ENCODE data around the gene XRCC1. TPM values are rescaled to one million over a fixed set of nuclear protein-coding genes. Genes with fewer than 3 reads are reported as not detected.
"Not testable (repeated sequence)": the region's sequence is repeated elsewhere in the genome, so short reads cannot be mapped to it uniquely, and the experiment has no call there.

The XRCC1 gene
- total RNA-seq, 3 donors from 2014 or later, result 21.0 to 24.2 (median 23.1) TPM

- Mint-ChIP-seq H3K4me1 (ENCODE audit: low read depth) (peaks cover 38% of the 10 kb centered on the region), H3K4me3 (peak overlapping the region; percentile 99), H3K27me3 (ENCODE audit: low read depth) (no peaks in the 10 kb centered on the region), H3K36me3 (ENCODE audit: insufficient read depth) (peaks cover 18% of the 10 kb centered on the region), H3K9me3 (no peaks in the 10 kb centered on the region)
- DNase-seq (peak; percentile 63), ATAC-seq (peak; percentile 61 to 65)
Measured at GRCh38 chr19:43594710-43595604, 19.6 kb upstream of the XRCC1 start.

- Mint-ChIP-seq H3K36me3 (ENCODE audit: insufficient read depth) (peaks cover 21% of the 10 kb centered on the region), H3K4me1 (ENCODE audit: low read depth) (peaks cover 43% of the 10 kb centered on the region), H3K9me3 (no peaks in the 10 kb centered on the region), H3K4me3 (peak overlapping the region; percentile 99), H3K27me3 (ENCODE audit: low read depth) (no peaks in the 10 kb centered on the region)
- DNase-seq (no peak), ATAC-seq (no peak)
Measured at GRCh38 chr19:43594081-43594697, 18.9 kb upstream of the XRCC1 start.

- no peaks in the 10 kb centered on the region for H3K9me3 Mint-ChIP-seq
- DNase-seq (no peak), ATAC-seq (no peak)
- H3K27me3 Mint-ChIP-seq (ENCODE audit: low read depth), result no peaks in the 10 kb centered on the region
- peaks cover 32% of the 10 kb centered on the region for H3K4me1 Mint-ChIP-seq (ENCODE audit: low read depth)
- H3K36me3 Mint-ChIP-seq (ENCODE audit: insufficient read depth), result peaks cover 21% of the 10 kb centered on the region
- H3K4me3 Mint-ChIP-seq, result no peak overlapping the region
Measured at GRCh38 chr19:43592800-43593350, 17.5 kb upstream of the XRCC1 start.

- DNase-seq, result no peak
- ATAC-seq, result no peak
- Mint-ChIP-seq H3K27me3 (ENCODE audit: low read depth) (no peaks in the 10 kb centered on the region), H3K4me3 (no peak overlapping the region), H3K36me3 (ENCODE audit: insufficient read depth) (peaks cover 21% of the 10 kb centered on the region), H3K4me1 (ENCODE audit: low read depth) (peaks cover 24% of the 10 kb centered on the region), H3K9me3 (no peaks in the 10 kb centered on the region)
Measured at GRCh38 chr19:43591904-43592772, 16.8 kb upstream of the XRCC1 start.

GRCh38 chr19:43589678-43590077, 14.4 kb upstream of the XRCC1 start:
- DNase-seq, result no peak
- no peak for ATAC-seq
- Mint-ChIP-seq H3K9me3 (no peaks in the 10 kb centered on the region), H3K4me1 (ENCODE audit: low read depth) (peaks cover 17% of the 10 kb centered on the region), H3K27me3 (ENCODE audit: low read depth) (no peaks in the 10 kb centered on the region), H3K4me3 (no peak overlapping the region), H3K36me3 (ENCODE audit: insufficient read depth) (peaks cover 28% of the 10 kb centered on the region)

GRCh38 chr19:43589277-43589676, 13.9 kb upstream of the XRCC1 start:
- Mint-ChIP-seq H3K36me3 (ENCODE audit: insufficient read depth) (peaks cover 28% of the 10 kb centered on the region), H3K4me3 (no peak overlapping the region), H3K4me1 (ENCODE audit: low read depth) (peaks cover 18% of the 10 kb centered on the region), H3K9me3 (no peaks in the 10 kb centered on the region), H3K27me3 (ENCODE audit: low read depth) (no peaks in the 10 kb centered on the region)
- ATAC-seq (no peak), DNase-seq (no peak)

GRCh38 chr19:43587029-43587428, 11.7 kb upstream of the XRCC1 start:
- Mint-ChIP-seq H3K36me3 (ENCODE audit: insufficient read depth) (peaks cover 16% of the 10 kb centered on the region), H3K4me1 (ENCODE audit: low read depth) (peaks cover 15% of the 10 kb centered on the region)
- not testable (repeated sequence) for H3K9me3 Mint-ChIP-seq; H3K4me3 Mint-ChIP-seq; ATAC-seq; DNase-seq; H3K27me3 Mint-ChIP-seq (ENCODE audit: low read depth)

GRCh38 chr19:43586346-43586745, 11.0 kb upstream of the XRCC1 start:
- no peak overlapping the region for H3K4me3 Mint-ChIP-seq

GRCh38 chr19:43584484-43584883, 9.2 kb upstream of the XRCC1 start:
- H3K4me3 Mint-ChIP-seq, result no peak overlapping the region
- DNase-seq, result no peak
- no peaks in the 10 kb centered on the region for H3K9me3 Mint-ChIP-seq
- peaks cover 13% of the 10 kb centered on the region for H3K4me1 Mint-ChIP-seq (ENCODE audit: low read depth)
- no peaks in the 10 kb centered on the region for H3K27me3 Mint-ChIP-seq (ENCODE audit: low read depth)
- ATAC-seq, result no peak
- H3K36me3 Mint-ChIP-seq (ENCODE audit: insufficient read depth), result peaks cover 7% of the 10 kb centered on the region

More at GRCh38 chr19:43586346-43586745, 11.0 kb upstream of the XRCC1 start:
- H3K36me3 Mint-ChIP-seq (ENCODE audit: insufficient read depth), result peaks cover 16% of the 10 kb centered on the region
- DNase-seq (no peak), ATAC-seq (no peak)
- H3K27me3 Mint-ChIP-seq (ENCODE audit: low read depth), result no peaks in the 10 kb centered on the region
- H3K4me1 Mint-ChIP-seq (ENCODE audit: low read depth), result peaks cover 15% of the 10 kb centered on the region
- H3K9me3 Mint-ChIP-seq, result no peaks in the 10 kb centered on the region

- H3K4me1 Mint-ChIP-seq (ENCODE audit: low read depth), result peaks cover 13% of the 10 kb centered on the region
- H3K4me3 Mint-ChIP-seq, result no peak overlapping the region
- DNase-seq, result no peak
- no peak for ATAC-seq
- peaks cover 7% of the 10 kb centered on the region for H3K36me3 Mint-ChIP-seq (ENCODE audit: insufficient read depth)
- H3K27me3 Mint-ChIP-seq (ENCODE audit: low read depth), result no peaks in the 10 kb centered on the region
- H3K9me3 Mint-ChIP-seq, result no peaks in the 10 kb centered on the region
Measured at GRCh38 chr19:43582495-43582894, 7.2 kb upstream of the XRCC1 start.

GRCh38 chr19:43581467-43581866, 6.1 kb upstream of the XRCC1 start:
- H3K4me1 Mint-ChIP-seq (ENCODE audit: low read depth), result peaks cover 16% of the 10 kb centered on the region
- DNase-seq, result no peak
- no peaks in the 10 kb centered on the region for H3K9me3 Mint-ChIP-seq
- no peak overlapping the region for H3K4me3 Mint-ChIP-seq
- no peak for ATAC-seq
- peaks cover 7% of the 10 kb centered on the region for H3K36me3 Mint-ChIP-seq (ENCODE audit: insufficient read depth)
- H3K27me3 Mint-ChIP-seq (ENCODE audit: low read depth), result no peaks in the 10 kb centered on the region

- H3K4me1 Mint-ChIP-seq (ENCODE audit: low read depth), result peaks cover 27% of the 10 kb centered on the region
- H3K27me3 Mint-ChIP-seq (ENCODE audit: low read depth), result no peaks in the 10 kb centered on the region
- DNase-seq (no peak), ATAC-seq (no peak)
- H3K36me3 Mint-ChIP-seq (ENCODE audit: insufficient read depth), result no peaks in the 10 kb centered on the region
- H3K4me3 Mint-ChIP-seq, result no peak overlapping the region
- H3K9me3 Mint-ChIP-seq, result no peaks in the 10 kb centered on the region
Measured at GRCh38 chr19:43578787-43579186, 3.5 kb upstream of the XRCC1 start.

GRCh38 chr19:43575955-43576878, 890 bp upstream of the XRCC1 start:
- no peaks in the 10 kb centered on the region for H3K9me3 Mint-ChIP-seq
- peaks cover 33% of the 10 kb centered on the region for H3K4me1 Mint-ChIP-seq (ENCODE audit: low read depth)
- DNase-seq (no peak), ATAC-seq (no peak)
- H3K36me3 Mint-ChIP-seq (ENCODE audit: insufficient read depth), result peaks cover 5% of the 10 kb centered on the region
- no peaks in the 10 kb centered on the region for H3K27me3 Mint-ChIP-seq (ENCODE audit: low read depth)
- peak overlapping the region; percentile 95 for H3K4me3 Mint-ChIP-seq
